ENCODE results near the gene SPSB2.
A peak's percentile ranks its signal among the peaks of the same experiment; 100 is the strongest.
"Not testable (repeated sequence)": the region's sequence is repeated elsewhere in the genome, so short reads cannot be mapped to it uniquely, and the experiment has no call there.

Gene SPSB2

GRCh38 chr12:6899837-6900519 is 26.9 kb upstream of the SPSB2 start:
- no peak for DNase-seq

GRCh38 chr12:6899427-6899826 is 26.3 kb upstream of the SPSB2 start:
- no peak for DNase-seq

- no peak for DNase-seq
Observed at GRCh38 chr12:6896846-6897435, 23.8 kb upstream of the SPSB2 start.

- no peak for DNase-seq
Observed at GRCh38 chr12:6894321-6894720, 21.2 kb upstream of the SPSB2 start.

- not testable (repeated sequence) for DNase-seq
Observed at GRCh38 chr12:6892683-6893082, 19.6 kb upstream of the SPSB2 start.

- DNase-seq: no peak
Observed at GRCh38 chr12:6891646-6892001, 18.5 kb upstream of the SPSB2 start.

GRCh38 chr12:6890789-6891645 is 17.9 kb upstream of the SPSB2 start:
- peak; percentile 99 for DNase-seq

GRCh38 chr12:6889775-6890573 is 16.9 kb upstream of the SPSB2 start:
- DNase-seq: not testable (repeated sequence)

- not testable (repeated sequence) for DNase-seq
Observed at GRCh38 chr12:6888794-6889193, 15.7 kb upstream of the SPSB2 start.

- no peak for DNase-seq
Observed at GRCh38 chr12:6888360-6888759, 15.3 kb upstream of the SPSB2 start.

- no peak for DNase-seq
Observed at GRCh38 chr12:6887460-6887859, 14.4 kb upstream of the SPSB2 start.

GRCh38 chr12:6886206-6886999 is 13.3 kb upstream of the SPSB2 start:
- DNase-seq: not testable (repeated sequence)

- no peak for DNase-seq
Observed at GRCh38 chr12:6884539-6884938, 11.4 kb upstream of the SPSB2 start.

GRCh38 chr12:6883683-6884082 is 10.6 kb upstream of the SPSB2 start:
- no peak for DNase-seq

- DNase-seq: no peak
Observed at GRCh38 chr12:6883252-6883651, 10.1 kb upstream of the SPSB2 start.

GRCh38 chr12:6879824-6880223 is 6.7 kb upstream of the SPSB2 start:
- DNase-seq: not testable (repeated sequence)

GRCh38 chr12:6874015-6874368 is 889 bp upstream of the SPSB2 start:
- not testable (repeated sequence) for DNase-seq

GRCh38 chr12:6872073-6873048 is 742 bp downstream of the SPSB2 start:
- DNase-seq: peak; percentile 87

- DNase-seq: no peak
Observed at GRCh38 chr12:6871052-6871957, 1.8 kb downstream of the SPSB2 start.

GRCh38 chr12:6870304-6870703 is 2.8 kb downstream of the SPSB2 start:
- not testable (repeated sequence) for DNase-seq

Data from activated CD8-positive, alpha-beta memory T cell treated with anti-CD3 and anti-CD28 coated beads, Interleukin-2, amount 50 U/mL, for 4 hours (primary cell).